RWPE2 (cell line): ENCODE measurements around the gene SHISA3.

Experiments
- ATAC-seq: fragments of 200-7000 bp; cut with Tn5 transposase; 3 replicates; pipeline ENCODE4 v1.9.1; 2021; ENCODE audit warnings: low read depth
- DNase-seq: peaks from one replicate; pipeline ENCODE4 v3.0.0-alpha.2; 2020; ENCODE audit warnings: low spot score
- H3K27ac ChIP-seq: fragments of 450-650 bp; 2 replicates; pipeline ENCODE4 v1.5.1; 2017; ENCODE audit warnings: mild to moderate bottlenecking; ENCODE audit not compliant: poor library complexity, severe bottlenecking
- H3K27me3 ChIP-seq: fragments of 250-450 bp; sonication (Bioruptor Pico); 2 replicates; pipeline ENCODE4 v1.5.1; 2021; ENCODE audit warnings: mild to moderate bottlenecking, moderate library complexity; ENCODE audit not compliant: insufficient read depth, poor library complexity, severe bottlenecking
- H3K36me3 ChIP-seq: fragments of 250-450 bp; sonication (Bioruptor Pico); 2 replicates; pipeline ENCODE4 v1.5.1; 2020; ENCODE audit warnings: low read depth, mild to moderate bottlenecking, moderate library complexity
- H3K4me1 ChIP-seq: fragments of 250-450 bp; sonication (Bioruptor Pico); 2 replicates; pipeline ENCODE4 v1.5.1; 2021; ENCODE audit warnings: mild to moderate bottlenecking, moderate library complexity; ENCODE audit not compliant: insufficient read depth, poor library complexity, severe bottlenecking
- H3K4me3 ChIP-seq: fragments of 250-450 bp; sonication (Bioruptor Pico); 2 replicates; pipeline ENCODE4 v1.5.1; 2021; ENCODE audit warnings: mild to moderate bottlenecking, moderate library complexity; ENCODE audit not compliant: severe bottlenecking
- H3K9me3 ChIP-seq: fragments of 250-450 bp; sonication (Bioruptor Pico); 2 replicates; pipeline ENCODE4 v1.5.1; 2021; ENCODE audit warnings: mild to moderate bottlenecking, moderate library complexity; ENCODE audit not compliant: severe bottlenecking
- CTCF ChIP-seq: fragments of 450-650 bp; IDR thresholded peaks from one replicate; pipeline ENCODE4 v1.5.1; 2017; ENCODE audit warnings: mild to moderate bottlenecking, moderate library complexity; ENCODE audit not compliant: poor library complexity, severe bottlenecking

SHISA3 gene

GRCh38 chr4:42390622-42391354 is 6.5 kb upstream of the SHISA3 start:
- DNase-seq (no peak), ATAC-seq (no peak)
- no peak overlapping the region for H3K27ac ChIP-seq
- no peak for TF ChIP-seq CTCF
- no peak overlapping the region for H3K4me3 ChIP-seq
- no peaks in the 10 kb centered on the region for H3K9me3 ChIP-seq
- peaks cover 12% of the 10 kb centered on the region for H3K27me3 ChIP-seq
- no peaks in the 10 kb centered on the region for H3K36me3 ChIP-seq
- H3K4me1 ChIP-seq: no peaks in the 10 kb centered on the region

- H3K27me3 ChIP-seq: peaks cover 17% of the 10 kb centered on the region
- H3K4me1 ChIP-seq: no peaks in the 10 kb centered on the region
- no peaks in the 10 kb centered on the region for H3K36me3 ChIP-seq
- H3K4me3 ChIP-seq: no peak overlapping the region
- DNase-seq (no peak), ATAC-seq (no peak)
- no peak for TF ChIP-seq CTCF
- no peak overlapping the region for H3K27ac ChIP-seq
- H3K9me3 ChIP-seq: no peaks in the 10 kb centered on the region
Observed at GRCh38 chr4:42391355-42391664, 6.0 kb upstream of the SHISA3 start.

- DNase-seq (no peak), ATAC-seq (no peak)
- Histone ChIP-seq H3K4me1 (no peaks in the 10 kb centered on the region), H3K36me3 (no peaks in the 10 kb centered on the region), H3K27me3 (peaks cover 24% of the 10 kb centered on the region), H3K9me3 (no peaks in the 10 kb centered on the region), H3K4me3 (no peak overlapping the region), H3K27ac (no peak overlapping the region)
- no peak for TF ChIP-seq CTCF
Observed at GRCh38 chr4:42391981-42392380, 5.3 kb upstream of the SHISA3 start.

GRCh38 chr4:42392436-42392835 is 4.9 kb upstream of the SHISA3 start:
- TF ChIP-seq CTCF: no peak
- ATAC-seq (no peak), DNase-seq (no peak)
- Histone ChIP-seq H3K27ac (no peak overlapping the region), H3K4me1 (no peaks in the 10 kb centered on the region), H3K36me3 (no peaks in the 10 kb centered on the region), H3K9me3 (no peaks in the 10 kb centered on the region), H3K4me3 (no peak overlapping the region), H3K27me3 (peaks cover 28% of the 10 kb centered on the region)

- no peak for TF ChIP-seq CTCF
- Histone ChIP-seq H3K4me1 (no peaks in the 10 kb centered on the region), H3K9me3 (no peaks in the 10 kb centered on the region), H3K36me3 (no peaks in the 10 kb centered on the region), H3K4me3 (no peak overlapping the region), H3K27me3 (peaks cover 60% of the 10 kb centered on the region), H3K27ac (no peak overlapping the region)
- no peak for DNase-seq
- ATAC-seq: no peak
Observed at GRCh38 chr4:42395595-42395994, 1.7 kb upstream of the SHISA3 start.
